HFFc6 (cell line): ENCODE data around the gene PRSS23. TPM values are rescaled to one million over a fixed set of nuclear protein-coding genes. Genes with fewer than 3 reads are reported as not detected.
A peak's percentile ranks its signal among the peaks of the same experiment; 100 is the strongest.

Source experiments
- DNase-seq: peaks from one replicate; pipeline ENCODE4 v3.0.0-alpha.2; 2018
- H3K27ac Mint-ChIP-seq: 2 replicates; pipeline ENCODE4 v1.8.0; 2020; ENCODE audit warnings: mild to moderate bottlenecking, mixed read lengths
- H3K27me3 Mint-ChIP-seq: 2 replicates; pipeline ENCODE4 v1.8.0; 2021; ENCODE audit warnings: mild to moderate bottlenecking, moderate library complexity, mixed read lengths; ENCODE audit not compliant: insufficient read depth
- H3K36me3 Mint-ChIP-seq: 2 replicates; pipeline ENCODE4 v1.8.0; 2021; ENCODE audit warnings: low read depth, mixed read lengths
- H3K4me1 Mint-ChIP-seq: 2 replicates; pipeline ENCODE4 v1.8.0; 2020; ENCODE audit warnings: low read depth, mixed read lengths
- H3K4me3 Mint-ChIP-seq: 2 replicates; pipeline ENCODE4 v1.8.0; 2020; ENCODE audit warnings: mild to moderate bottlenecking, moderate library complexity, mixed read lengths
- H3K9me3 Mint-ChIP-seq: 2 replicates; pipeline ENCODE4 v1.8.0; 2020; ENCODE audit warnings: mild to moderate bottlenecking, mixed read lengths
- CTCF ChIP-seq: fragments of 200-600 bp; sonication (generic); IDR thresholded peaks from 2 replicates; pipeline ENCODE4 v1.5.0; 2021; ENCODE audit warnings: antibody characterized with exemption, mild to moderate bottlenecking
- total RNA-seq, 6 experiments: library from RNA; stranded (reverse); fragmentation: NEBNext Ultra II Directional; extraction: Animal tissue kit (Norgen Biotek cat#: 25700); gene quantifications; 2 replicates in 1 of 6; 3 replicates in 5 of 6; pipeline ENCODE4 v1.2.3, GENCODE V29; 2021

PRSS23 gene
- total RNA-seq, 6 experiments from 2014 or later: 192 to 356 (median 243) TPM

DNA sequence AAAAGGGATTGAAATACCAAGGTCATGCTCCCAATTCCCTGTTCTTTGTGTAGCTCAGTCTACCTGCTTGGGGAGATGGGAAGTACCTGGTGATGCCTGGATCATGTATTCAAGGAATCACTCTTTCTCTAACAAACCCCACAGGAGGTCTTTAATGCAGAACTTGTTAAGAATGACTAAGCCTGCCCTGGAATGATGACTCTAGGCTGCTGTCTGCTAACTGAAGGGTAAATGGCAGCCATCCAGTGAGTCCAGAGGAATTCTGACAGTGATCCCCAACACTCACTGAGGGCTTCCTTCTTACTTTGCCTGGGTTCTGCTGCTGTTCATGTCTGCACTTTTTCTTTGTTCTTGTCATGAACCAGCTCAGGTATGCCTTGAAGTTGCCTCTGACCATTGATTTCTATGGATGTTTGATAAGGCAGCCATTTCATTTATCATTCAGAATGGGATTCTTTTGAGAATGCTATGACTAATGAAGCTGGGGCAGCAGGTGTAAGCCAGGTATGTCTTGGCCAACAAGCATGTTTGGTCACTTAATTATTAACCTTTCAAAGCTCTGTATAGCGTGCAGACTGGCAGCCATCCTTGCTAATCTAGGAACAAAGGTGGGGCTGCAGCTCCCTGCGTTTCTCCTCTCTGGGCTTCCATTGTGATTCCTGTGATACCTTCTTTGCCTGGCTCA lies 11.4 kb downstream of the PRSS23 start:
- no peak for TF ChIP-seq CTCF
- H3K4me3 Mint-ChIP-seq: no peak overlapping the region
- peaks cover 38% of the 10 kb centered on the region for H3K36me3 Mint-ChIP-seq
- DNase-seq: peak; percentile 69
- H3K4me1 Mint-ChIP-seq: peaks cover 78% of the 10 kb centered on the region
- no peaks in the 10 kb centered on the region for H3K27me3 Mint-ChIP-seq
- H3K27ac Mint-ChIP-seq: peak overlapping the region; percentile 50
- H3K9me3 Mint-ChIP-seq: no peaks in the 10 kb centered on the region

DNA sequence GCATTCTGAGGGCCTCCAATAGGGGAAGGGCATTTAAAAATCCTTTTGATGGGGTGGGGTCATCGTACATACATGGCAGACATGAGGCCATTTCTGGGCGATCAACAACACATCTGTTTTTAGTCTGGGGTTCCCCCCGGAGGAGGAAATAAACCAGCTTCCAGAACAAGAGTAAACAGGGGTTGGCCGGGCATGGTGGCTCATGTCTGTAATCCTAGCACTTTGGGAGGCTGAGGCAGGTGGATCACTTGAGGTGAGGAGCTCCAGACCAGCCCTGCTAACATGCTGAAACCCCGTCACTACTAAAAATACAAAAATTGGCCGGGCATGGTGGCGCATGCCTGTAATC lies 12.0 kb downstream of the PRSS23 start:
- TF ChIP-seq CTCF: no peak
- H3K9me3 Mint-ChIP-seq: no peaks in the 10 kb centered on the region
- no peak for DNase-seq
- H3K36me3 Mint-ChIP-seq: peaks cover 34% of the 10 kb centered on the region
- no peaks in the 10 kb centered on the region for H3K27me3 Mint-ChIP-seq
- H3K4me1 Mint-ChIP-seq: peaks cover 82% of the 10 kb centered on the region
- H3K27ac Mint-ChIP-seq: peak overlapping the region; percentile 30; the same call in 1 of the 2 replicates
- no peak overlapping the region for H3K4me3 Mint-ChIP-seq

- DNase-seq: no peak
These were observed 12.6 kb downstream of the PRSS23 start for GRCh38 chr11:86812981-86813380.

DNA sequence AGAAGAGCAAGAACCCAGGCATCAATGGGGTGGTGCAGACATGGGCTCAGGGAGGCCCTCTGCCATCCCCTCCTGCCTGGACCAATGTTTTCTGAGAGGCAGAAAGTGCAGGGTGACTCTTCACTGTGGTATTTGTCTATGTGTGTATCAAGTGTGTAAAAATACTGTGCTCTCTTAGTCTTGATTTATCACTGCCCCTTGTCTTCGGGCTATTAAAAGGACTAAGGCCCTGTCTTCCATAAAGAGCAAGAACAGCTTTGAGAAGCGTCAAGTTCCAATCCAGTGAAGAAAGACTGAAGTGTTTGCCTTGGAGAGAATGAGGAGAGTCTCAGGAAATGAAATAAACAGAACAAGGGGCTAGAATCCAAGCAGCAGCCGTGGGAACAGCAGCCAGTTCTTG lies 14.4 kb downstream of the PRSS23 start:
- no peak for TF ChIP-seq CTCF
- Mint-ChIP-seq H3K4me3 (peak overlapping the region; percentile 20; the same call in 1 of the 2 replicates), H3K27ac (peak overlapping the region; percentile 67), H3K27me3 (peaks cover 1% of the 10 kb centered on the region; the same call in 1 of the 2 replicates), H3K4me1 (peaks cover 92% of the 10 kb centered on the region), H3K36me3 (peaks cover 11% of the 10 kb centered on the region), H3K9me3 (no peaks in the 10 kb centered on the region)
- peak; percentile 50 for DNase-seq

More at GRCh38 chr11:86812981-86813380, 12.6 kb downstream of the PRSS23 start:
- H3K27ac Mint-ChIP-seq: no peak overlapping the region; the same call in 1 of the 2 replicates
- peaks cover 84% of the 10 kb centered on the region for H3K4me1 Mint-ChIP-seq
- no peaks in the 10 kb centered on the region for H3K9me3 Mint-ChIP-seq
- no peaks in the 10 kb centered on the region for H3K27me3 Mint-ChIP-seq
- H3K36me3 Mint-ChIP-seq: peaks cover 27% of the 10 kb centered on the region
- TF ChIP-seq CTCF: no peak
- H3K4me3 Mint-ChIP-seq: no peak overlapping the region

GRCh38 chr11:86815726-86816125 lies 15.4 kb downstream of the PRSS23 start:
- Mint-ChIP-seq H3K4me1 (peaks cover 93% of the 10 kb centered on the region), H3K4me3 (no peak overlapping the region; the same call in 1 of the 2 replicates), H3K27ac (peak overlapping the region; percentile 67)

More at GRCh38 chr11:86815726-86816125, 15.4 kb downstream of the PRSS23 start:
- no peak for DNase-seq
- TF ChIP-seq CTCF: no peak
- Mint-ChIP-seq H3K27me3 (peaks cover 1% of the 10 kb centered on the region; the same call in 1 of the 2 replicates), H3K9me3 (no peaks in the 10 kb centered on the region), H3K36me3 (peaks cover 11% of the 10 kb centered on the region)
